ENCODE measurements around the gene DENND4C.

DENND4C gene

DNA sequence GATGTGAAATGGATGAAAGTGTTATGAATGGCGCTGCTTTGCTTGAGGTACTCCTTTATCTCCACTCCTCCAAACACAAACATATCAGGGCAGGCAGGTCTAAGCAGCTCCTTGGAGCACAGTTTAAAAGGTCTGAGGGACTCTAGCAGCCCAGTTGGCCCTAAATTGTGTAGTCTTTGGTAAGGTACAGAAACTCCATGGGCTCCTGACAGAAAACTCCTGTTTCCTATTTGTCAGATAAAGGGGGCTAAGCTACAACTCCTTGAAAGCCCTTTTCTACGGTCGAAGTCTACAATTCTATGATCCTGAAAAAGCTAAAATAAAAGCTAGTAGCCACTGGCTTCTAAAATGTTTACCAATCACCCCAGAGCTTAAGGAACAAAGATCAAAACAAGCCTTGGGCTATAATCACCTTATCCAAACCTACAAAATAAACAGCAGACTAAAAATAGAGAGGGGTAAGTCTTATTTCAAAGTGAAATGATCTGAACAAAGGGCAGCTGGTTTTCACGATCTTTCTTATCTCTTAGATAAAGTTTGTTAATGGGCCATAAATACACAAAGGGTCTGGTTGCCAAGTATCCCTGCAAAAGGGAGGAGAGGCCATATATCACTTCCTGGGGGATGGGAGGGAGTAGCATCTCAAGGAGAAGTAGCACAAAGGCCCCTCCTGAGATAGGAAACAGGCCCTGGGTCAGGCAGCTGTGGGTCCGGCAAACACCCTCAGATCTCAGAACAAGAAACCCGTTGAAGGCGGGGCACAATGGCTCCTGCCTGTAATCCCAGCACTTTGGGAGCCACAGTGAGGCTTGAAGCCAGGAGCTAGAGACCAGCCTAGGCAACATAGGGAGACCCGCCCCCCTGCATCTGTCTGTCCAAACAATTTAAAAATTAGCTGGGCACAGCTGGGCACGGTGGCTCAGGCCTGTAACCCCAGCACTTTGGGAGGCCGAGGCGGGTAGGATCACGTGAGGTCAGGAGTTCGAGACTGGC is 28.3 kb upstream of the DENND4C start (continued):
- no peak for TF ChIP-seq ZNF302 (tag by site-specific recombination; IDR thresholded peaks at IDR 0.05; ENCODE audit: low read depth)
- TF ChIP-seq ZNF664 (tag by site-specific recombination; IDR thresholded peaks at IDR 0.05): no peak
- TF ChIP-seq SCRT1 (tag by site-specific recombination; IDR thresholded peaks at IDR 0.05; ENCODE audit: borderline replicate concordance): no peak
- no peak for TF ChIP-seq ZBTB48 (tag by site-specific recombination; IDR thresholded peaks at IDR 0.05)
- TF ChIP-seq ZSCAN30 (tag by site-specific recombination; IDR thresholded peaks at IDR 0.05): no peak; the same call in 1 of the 2 replicates
- TF ChIP-seq, protein P1, sequence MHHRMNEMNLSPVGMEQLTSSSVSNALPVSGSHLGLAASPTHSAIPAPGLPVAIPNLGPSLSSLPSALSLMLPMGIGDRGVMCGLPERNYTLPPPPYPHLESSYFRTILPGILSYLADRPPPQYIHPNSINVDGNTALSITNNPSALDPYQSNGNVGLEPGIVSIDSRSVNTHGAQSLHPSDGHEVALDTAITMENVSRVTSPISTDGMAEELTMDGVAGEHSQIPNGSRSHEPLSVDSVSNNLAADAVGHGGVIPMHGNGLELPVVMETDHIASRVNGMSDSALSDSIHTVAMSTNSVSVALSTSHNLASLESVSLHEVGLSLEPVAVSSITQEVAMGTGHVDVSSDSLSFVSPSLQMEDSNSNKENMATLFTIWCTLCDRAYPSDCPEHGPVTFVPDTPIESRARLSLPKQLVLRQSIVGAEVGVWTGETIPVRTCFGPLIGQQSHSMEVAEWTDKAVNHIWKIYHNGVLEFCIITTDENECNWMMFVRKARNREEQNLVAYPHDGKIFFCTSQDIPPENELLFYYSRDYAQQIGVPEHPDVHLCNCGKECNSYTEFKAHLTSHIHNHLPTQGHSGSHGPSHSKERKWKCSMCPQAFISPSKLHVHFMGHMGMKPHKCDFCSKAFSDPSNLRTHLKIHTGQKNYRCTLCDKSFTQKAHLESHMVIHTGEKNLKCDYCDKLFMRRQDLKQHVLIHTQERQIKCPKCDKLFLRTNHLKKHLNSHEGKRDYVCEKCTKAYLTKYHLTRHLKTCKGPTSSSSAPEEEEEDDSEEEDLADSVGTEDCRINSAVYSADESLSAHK (tag by site-specific recombination; IDR thresholded peaks at IDR 0.05): peak; percentile 51
- peak; percentile 94 for TF ChIP-seq WT1 (tag by site-specific recombination; IDR thresholded peaks at IDR 0.05)
- TF ChIP-seq, protein P2, sequence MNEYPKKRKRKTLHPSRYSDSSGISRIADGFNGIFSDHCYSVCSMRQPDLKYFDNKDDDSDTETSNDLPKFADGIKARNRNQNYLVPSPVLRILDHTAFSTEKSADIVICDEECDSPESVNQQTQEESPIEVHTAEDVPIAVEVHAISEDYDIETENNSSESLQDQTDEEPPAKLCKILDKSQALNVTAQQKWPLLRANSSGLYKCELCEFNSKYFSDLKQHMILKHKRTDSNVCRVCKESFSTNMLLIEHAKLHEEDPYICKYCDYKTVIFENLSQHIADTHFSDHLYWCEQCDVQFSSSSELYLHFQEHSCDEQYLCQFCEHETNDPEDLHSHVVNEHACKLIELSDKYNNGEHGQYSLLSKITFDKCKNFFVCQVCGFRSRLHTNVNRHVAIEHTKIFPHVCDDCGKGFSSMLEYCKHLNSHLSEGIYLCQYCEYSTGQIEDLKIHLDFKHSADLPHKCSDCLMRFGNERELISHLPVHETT (tag by site-specific recombination; IDR thresholded peaks at IDR 0.05): no peak
- no peak for TF ChIP-seq ZNF175 (tag by site-specific recombination; IDR thresholded peaks at IDR 0.05)
- TF ChIP-seq, protein P3, sequence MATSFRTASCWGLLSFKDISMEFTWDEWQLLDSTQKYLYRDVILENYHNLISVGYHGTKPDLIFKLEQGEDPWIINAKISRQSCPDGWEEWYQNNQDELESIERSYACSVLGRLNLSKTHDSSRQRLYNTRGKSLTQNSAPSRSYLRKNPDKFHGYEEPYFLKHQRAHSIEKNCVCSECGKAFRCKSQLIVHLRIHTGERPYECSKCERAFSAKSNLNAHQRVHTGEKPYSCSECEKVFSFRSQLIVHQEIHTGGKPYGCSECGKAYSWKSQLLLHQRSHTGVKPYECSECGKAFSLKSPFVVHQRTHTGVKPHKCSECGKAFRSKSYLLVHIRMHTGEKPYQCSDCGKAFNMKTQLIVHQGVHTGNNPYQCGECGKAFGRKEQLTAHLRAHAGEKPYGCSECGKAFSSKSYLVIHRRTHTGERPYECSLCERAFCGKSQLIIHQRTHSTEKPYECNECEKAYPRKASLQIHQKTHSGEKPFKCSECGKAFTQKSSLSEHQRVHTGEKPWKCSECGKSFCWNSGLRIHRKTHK (tag by site-specific recombination; IDR thresholded peaks at IDR 0.05): no peak
- TF ChIP-seq, protein P4, sequence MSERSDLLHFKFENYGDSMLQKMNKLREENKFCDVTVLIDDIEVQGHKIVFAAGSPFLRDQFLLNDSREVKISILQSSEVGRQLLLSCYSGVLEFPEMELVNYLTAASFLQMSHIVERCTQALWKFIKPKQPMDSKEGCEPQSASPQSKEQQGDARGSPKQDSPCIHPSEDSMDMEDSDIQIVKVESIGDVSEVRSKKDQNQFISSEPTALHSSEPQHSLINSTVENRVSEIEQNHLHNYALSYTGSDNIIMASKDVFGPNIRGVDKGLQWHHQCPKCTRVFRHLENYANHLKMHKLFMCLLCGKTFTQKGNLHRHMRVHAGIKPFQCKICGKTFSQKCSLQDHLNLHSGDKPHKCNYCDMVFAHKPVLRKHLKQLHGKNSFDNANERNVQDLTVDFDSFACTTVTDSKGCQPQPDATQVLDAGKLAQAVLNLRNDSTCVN (tag by site-specific recombination; optimal IDR thresholded peaks at IDR 0.05): no peak
- TF ChIP-seq, protein P5, sequence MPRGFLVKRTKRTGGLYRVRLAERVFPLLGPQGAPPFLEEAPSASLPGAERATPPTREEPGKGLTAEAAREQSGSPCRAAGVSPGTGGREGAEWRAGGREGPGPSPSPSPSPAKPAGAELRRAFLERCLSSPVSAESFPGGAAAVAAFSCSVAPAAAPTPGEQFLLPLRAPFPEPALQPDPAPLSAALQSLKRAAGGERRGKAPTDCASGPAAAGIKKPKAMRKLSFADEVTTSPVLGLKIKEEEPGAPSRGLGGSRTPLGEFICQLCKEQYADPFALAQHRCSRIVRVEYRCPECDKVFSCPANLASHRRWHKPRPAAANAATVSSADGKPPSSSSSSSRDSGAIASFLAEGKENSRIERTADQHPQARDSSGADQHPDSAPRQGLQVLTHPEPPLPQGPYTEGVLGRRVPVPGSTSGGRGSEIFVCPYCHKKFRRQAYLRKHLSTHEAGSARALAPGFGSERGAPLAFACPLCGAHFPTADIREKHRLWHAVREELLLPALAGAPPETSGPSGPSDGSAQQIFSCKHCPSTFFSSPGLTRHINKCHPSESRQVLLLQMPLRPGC (tag by site-specific recombination; IDR thresholded peaks at IDR 0.05): no peak
- no peak for TF ChIP-seq ZNF501 (tag by site-specific recombination; IDR thresholded peaks at IDR 0.05)
- TF ChIP-seq ZNF121 (tag by site-specific recombination; IDR thresholded peaks at IDR 0.05): no peak
- TF ChIP-seq ZBTB17 (tag by site-specific recombination; IDR thresholded peaks at IDR 0.05): no peak
- TF ChIP-seq ZNF560 (tag by site-specific recombination; IDR thresholded peaks at IDR 0.05; ENCODE audit: borderline replicate concordance): no peak
- TF ChIP-seq ZBTB8A (tag by site-specific recombination; IDR thresholded peaks at IDR 0.05): peak; percentile 38; the same call in 1 of the 2 replicates
- TF ChIP-seq ZNF221 (tag by site-specific recombination; IDR thresholded peaks at IDR 0.05; ENCODE audit: borderline replicate concordance): no peak
- TF ChIP-seq ZNF514 (tag by site-specific recombination; IDR thresholded peaks at IDR 0.05): no peak
- TF ChIP-seq ZNF792 (tag by site-specific recombination; IDR thresholded peaks at IDR 0.05): no peak
- no peak for TF ChIP-seq SETDB1 (IDR thresholded peaks at IDR 0.05; ENCODE audit: insufficient read length, low read length)
- TF ChIP-seq ZNF184 (tag by site-specific recombination; IDR thresholded peaks at IDR 0.05): no peak
- TF ChIP-seq, protein P6, sequence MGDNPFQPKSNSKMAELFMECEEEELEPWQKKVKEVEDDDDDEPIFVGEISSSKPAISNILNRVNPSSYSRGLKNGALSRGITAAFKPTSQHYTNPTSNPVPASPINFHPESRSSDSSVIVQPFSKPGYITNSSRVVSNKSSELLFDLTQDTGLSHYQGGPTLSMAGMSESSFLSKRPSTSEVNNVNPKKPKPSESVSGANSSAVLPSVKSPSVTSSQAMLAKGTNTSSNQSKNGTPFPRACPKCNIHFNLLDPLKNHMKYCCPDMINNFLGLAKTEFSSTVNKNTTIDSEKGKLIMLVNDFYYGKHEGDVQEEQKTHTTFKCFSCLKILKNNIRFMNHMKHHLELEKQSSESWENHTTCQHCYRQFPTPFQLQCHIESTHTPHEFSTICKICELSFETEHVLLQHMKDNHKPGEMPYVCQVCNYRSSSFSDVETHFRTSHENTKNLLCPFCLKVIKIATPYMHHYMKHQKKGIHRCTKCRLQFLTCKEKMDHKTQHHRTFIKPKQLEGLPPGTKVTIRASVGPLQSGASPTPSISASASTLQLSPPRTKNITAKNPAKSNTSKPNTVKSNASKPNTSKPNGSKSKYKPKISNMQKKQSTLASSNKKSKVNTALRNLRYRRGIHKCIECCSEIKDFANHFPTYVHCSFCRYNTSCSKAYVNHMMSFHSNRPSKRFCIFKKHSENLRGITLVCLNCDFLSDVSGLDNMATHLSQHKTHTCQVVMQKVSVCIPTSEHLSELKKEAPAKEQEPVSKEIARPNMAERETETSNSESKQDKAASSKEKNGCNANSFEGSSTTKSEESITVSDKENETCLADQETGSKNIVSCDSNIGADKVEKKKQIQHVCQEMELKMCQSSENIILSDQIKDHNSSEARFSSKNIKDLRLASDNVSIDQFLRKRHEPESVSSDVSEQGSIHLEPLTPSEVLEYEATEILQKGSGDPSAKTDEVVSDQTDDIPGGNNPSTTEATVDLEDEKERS (tag by site-specific recombination; IDR thresholded peaks at IDR 0.05): no peak
- TF ChIP-seq ZNF626 (tag by site-specific recombination; IDR thresholded peaks at IDR 0.05): no peak
- peak; percentile 95 for TF ChIP-seq ZXDB (tag by site-specific recombination; IDR thresholded peaks at IDR 0.05)
- no peak for TF ChIP-seq ZNF830 (tag by site-specific recombination; IDR thresholded peaks at IDR 0.05; ENCODE audit: low read depth)
- TF ChIP-seq ZNF623 (tag by site-specific recombination; IDR thresholded peaks at IDR 0.05): no peak
- TF ChIP-seq ZNF677 (tag by site-specific recombination; IDR thresholded peaks at IDR 0.05): no peak
- TF ChIP-seq YY2 (tag by site-specific recombination; IDR thresholded peaks at IDR 0.05): no peak
